Adrenal gland (tissue), 12 donors: ENCODE data around the gene P3H4. TPM values are rescaled to one million over a fixed set of nuclear protein-coding genes. Genes with fewer than 3 reads are reported as not detected.

Source experiments
- DNase-seq, 7 donors: peaks; one replicate each; pipeline ENCODE4 v3.0.0-alpha.2; 2019 to 2020
- H3K27ac ChIP-seq, 5 donors: fragments of 200-600 bp; sonication (generic) in 4 of 5; 1 replicate in 3 of 5; 2 replicates in 2 of 5; pipeline versions ENCODE4 v1.5.1 to v1.8.0; 2016 to 2020; ENCODE audit warnings: mild to moderate bottlenecking in 1 of 5
- H3K27me3 ChIP-seq: fragments of 200-600 bp; 2 replicates; pipeline ENCODE4 v1.8.0; 2021
- H3K36me3 ChIP-seq, 2 donors: fragments of 200-600 bp; replicated peaks in 1 of 2; 1 replicate in 1 of 2; 2 replicates in 1 of 2; pipeline versions ENCODE4 v1.5.1 to v1.8.0; 2018 to 2022
- H3K4me1 ChIP-seq, 2 donors: fragments of 200-600 bp; replicated peaks in 1 of 2; 1 replicate in 1 of 2; 2 replicates in 1 of 2; pipeline versions ENCODE4 v1.5.1 to v1.8.0; 2018 to 2021
- H3K4me3 ChIP-seq, 4 donors: fragments of 200-600 bp; sonication (generic) in 3 of 4; one replicate each; pipeline ENCODE4 v1.5.1; 2016 to 2018
- H3K9me3 ChIP-seq, 3 donors: fragments of 200-600 bp; sonication (generic) in 1 of 3; replicated peaks in 1 of 3; 1 replicate in 2 of 3; 2 replicates in 1 of 3; pipeline versions ENCODE4 v1.5.1 to v1.8.0; 2016 to 2021
- CTCF ChIP-seq, 6 experiments: fragments of 450-650 bp in 4 of 6; fragments of 200-600 bp in 2 of 6; sonication (generic) in 1 of 6; IDR thresholded peaks; 1 replicate in 5 of 6; 2 replicates in 1 of 6; pipeline versions ENCODE4 v1.5.1 to v1.8.0; 2016 to 2021; ENCODE audit warnings: antibody characterized with exemption in 6 of 6, mild to moderate bottlenecking in 2 of 6, moderate library complexity in 1 of 6
- POLR2A ChIP-seq, 2 donors: fragments of 450-650 bp; IDR thresholded peaks; one replicate each; pipeline ENCODE4 v1.6.1; 2017; ENCODE audit warnings: antibody characterized with exemption in 2 of 2, mild to moderate bottlenecking in 2 of 2, moderate library complexity in 1 of 2
- WGBS, 4 donors: extraction: QIAGEN DNeasy Blood & Tissue Kit in 2 of 4; methylation state at CpG; one replicate each; pipeline versions ENCODE4 v1.1.5 to v1.1.7; 2013 to 2017; 5-methylcytosine and 5-hydroxymethylcytosine counted together
- intact Hi-C, 2 donors: fragments of 100-400 bp; cut with DNase I; formaldehyde crosslinking; loops; one replicate each; pipeline versions ENCODE4 v1.14.1 to v1.15.0; 2022 to 2023
- polyA plus RNA-seq, 3 donors: library from polyadenylated mRNA; stranded (reverse); fragments of 200-250 nt in 2 of 3; fragments of 350-450 nt in 1 of 3; fragmentation: Illumina TruSeq in 1 of 3; extraction: RNeasy Lipid Tissue Mini Kit (QIAGEN cat#74804) in 1 of 3; gene quantifications; one replicate each; pipeline ENCODE4 v1.2.3, GENCODE V29; 2013 to 2014
- total RNA-seq, 9 donors: library from RNA; depleted of rRNA in 4 of 9; stranded (reverse); fragments of >200 nt in 4 of 9; fragments of 120-200 nt in 1 of 9; fragmentation: NEBNext Ultra II Directional in 1 of 9; extraction: Animal tissue kit (Norgen Biotek cat#: 25700) in 1 of 9; gene quantifications; one replicate each; pipeline versions ENCODE4 v1.1.0 to v1.2.4, GENCODE V29; 2013 to 2023
- donor health status: healthy with polysubstance abuse.
- donor health status: Bipolar disorder and iron deficiency.
- donor health status: DM: yes; HTN: yes; CAD: no.
- donor health status: DM: no; HTN: no; CAD: no.
- donor health status: DM: no; HTN: no; CAD: no.
- donor health status: DM: yes; HTN: yes; CAD: no.

The P3H4 gene
- total and polyA plus RNA-seq, 12 donors = 12.8 to 67.2 (median 27.5) TPM

- no peak for TF ChIP-seq CTCF (IDR thresholded peaks at IDR 0.05)
- TF ChIP-seq POLR2A (IDR thresholded peaks at IDR 0.05) = no peak
- 63 to 78% (median 78%) methylated on average over 2 to 3 of the region's 3 CpGs for WGBS, 4 donors
- H3K4me3 ChIP-seq = no peak overlapping the region
- intact Hi-C loops = no loop called here
- H3K27ac ChIP-seq = no peak overlapping the region
- H3K4me1 ChIP-seq = peaks cover 0 to 3% of the 10 kb centered on the region in 2 donors
- peaks cover 0 to 45% of the 10 kb centered on the region in 2 donors for H3K36me3 ChIP-seq
- no peak for DNase-seq
- H3K27me3 ChIP-seq = no peaks in the 10 kb centered on the region
- H3K9me3 ChIP-seq = no peaks in the 10 kb centered on the region
These were observed 41.8 kb downstream of the P3H4 start for GRCh38 chr17:41769985-41770384.

GRCh38 chr17:41769346-41769862 lies 42.3 kb downstream of the P3H4 start:
- 80 to 100% (median 87%) methylated on average over 1 to 16 of the region's 16 CpGs for WGBS, 4 donors
- Histone ChIP-seq H3K4me3 (no peak overlapping the region), H3K36me3 (peaks cover 0 to 51% of the 10 kb centered on the region in 2 donors), H3K27ac (no peak overlapping the region), H3K27me3 (no peaks in the 10 kb centered on the region), H3K9me3 (no peaks in the 10 kb centered on the region), H3K4me1 (peaks cover 0 to 1% of the 10 kb centered on the region in 2 donors)
- TF ChIP-seq CTCF (IDR thresholded peaks at IDR 0.05) = no peak
- no peak for TF ChIP-seq POLR2A (IDR thresholded peaks at IDR 0.05)
- DNase-seq = no peak
- intact Hi-C loops = no loop called here

- TF ChIP-seq POLR2A (IDR thresholded peaks at IDR 0.05) (no peak), CTCF (IDR thresholded peaks at IDR 0.05) (no peak)
- DNase-seq = no peak
- Histone ChIP-seq H3K4me1 (no peaks in the 10 kb centered on the region), H3K27me3 (no peaks in the 10 kb centered on the region), H3K9me3 (no peaks in the 10 kb centered on the region), H3K36me3 (peaks cover 0 to 57% of the 10 kb centered on the region in 2 donors), H3K4me3 (no peak overlapping the region), H3K27ac (no peak overlapping the region)
- 90 to 94% (median 91%) methylated on average over 20 to 23 of the region's 23 CpGs for WGBS, 4 donors
- intact Hi-C loops = no loop called here
These were observed 43.0 kb downstream of the P3H4 start for GRCh38 chr17:41768682-41769288.

- no peak overlapping the region for H3K4me3 ChIP-seq
- no peak for DNase-seq
- no peaks in the 10 kb centered on the region for H3K27me3 ChIP-seq
- no peak overlapping the region for H3K27ac ChIP-seq
- 87 to 95% (median 92%) methylated on average over 12 to 18 of the region's 18 CpGs for WGBS, 4 donors
- H3K4me1 ChIP-seq = no peaks in the 10 kb centered on the region
- intact Hi-C loops = no loop called here
- H3K36me3 ChIP-seq = peaks cover 0 to 69% of the 10 kb centered on the region in 2 donors
- H3K9me3 ChIP-seq = no peaks in the 10 kb centered on the region
- no peak for TF ChIP-seq POLR2A (IDR thresholded peaks at IDR 0.05)
- no peak for TF ChIP-seq CTCF (IDR thresholded peaks at IDR 0.05)
These were observed 44.3 kb downstream of the P3H4 start for GRCh38 chr17:41767324-41768042.
